ENCODE measurements around the gene PPARG.

Gene PPARG

GRCh38 chr3:12483410-12483809 lies 194.5 kb downstream of the PPARG start:
- no peak for FAIRE-seq
- DNase-seq (ENCODE audit: insufficient read length, low spot score) = no peak
- TF ChIP-seq CTCF (IDR thresholded peaks at IDR 0.05; ENCODE audit: insufficient read depth, missing control alignments) = no peak

- no peak for FAIRE-seq
- no peak for DNase-seq (ENCODE audit: insufficient read length, low spot score)
- no peak for TF ChIP-seq CTCF (IDR thresholded peaks at IDR 0.05; ENCODE audit: insufficient read depth, missing control alignments)
Observed at GRCh38 chr3:12483872-12484197, 195.0 kb downstream of the PPARG start.

Measured in D721Med (cell line).